Measurements from ENCODE around the gene PTX3. TPM values are rescaled to one million over a fixed set of nuclear protein-coding genes. Genes with fewer than 3 reads are reported as not detected.

The PTX3 gene
- total RNA-seq, 2 donors from 2014 or later = 0.70 TPM; not detected in 1

Other genes starting within 250 kb of the PTX3 start
- not detected for gene VEPH1, start 66.6 kb downstream of the PTX3 start, total RNA-seq